ENCODE measurements around the gene GALM. TPM values are rescaled to one million over a fixed set of nuclear protein-coding genes. Genes with fewer than 3 reads are reported as not detected.

GALM gene
- total and polyA plus RNA-seq, 2 of the 8 experiments (the other 6 are each of a cell fraction or from before 2014, with no cell fraction given) = 9.9 to 13.1 TPM

DNA sequence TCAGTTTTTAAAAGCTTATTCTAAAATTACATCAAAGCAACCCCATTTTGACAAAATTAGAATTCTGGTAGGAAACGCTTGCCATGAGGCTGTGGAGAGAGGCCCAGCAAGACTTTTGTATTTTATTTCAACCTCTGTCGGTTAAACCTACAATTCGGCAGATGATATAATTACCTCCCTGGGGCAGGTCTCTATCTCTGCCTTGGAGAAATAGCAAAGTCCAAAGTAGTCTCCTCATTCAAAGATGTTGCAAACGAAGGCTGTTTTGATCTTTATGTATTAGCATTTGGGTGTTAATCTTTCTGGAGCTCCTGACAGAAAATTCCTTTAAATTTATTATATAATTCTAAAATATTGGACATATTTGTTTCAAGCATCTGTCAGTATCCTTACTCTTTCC is 35.6 kb downstream of the GALM start (continued):
- TF ChIP-seq SUZ12 (IDR thresholded peaks at IDR 0.05; ENCODE audit: low read length) (no peak), SP1 (IDR thresholded peaks at IDR 0.05; ENCODE audit: low read depth, low read length) (no peak), MAFK (IDR thresholded peaks at IDR 0.05; ENCODE audit: low read depth, low read length) (no peak)
